ENCODE results near the gene UBAC2. TPM values are rescaled to one million over a fixed set of nuclear protein-coding genes. Genes with fewer than 3 reads are reported as not detected.

UBAC2 gene
- total and polyA plus RNA-seq, 11 donors, result 32.6 to 66.9 (median 48.5) TPM

DNA sequence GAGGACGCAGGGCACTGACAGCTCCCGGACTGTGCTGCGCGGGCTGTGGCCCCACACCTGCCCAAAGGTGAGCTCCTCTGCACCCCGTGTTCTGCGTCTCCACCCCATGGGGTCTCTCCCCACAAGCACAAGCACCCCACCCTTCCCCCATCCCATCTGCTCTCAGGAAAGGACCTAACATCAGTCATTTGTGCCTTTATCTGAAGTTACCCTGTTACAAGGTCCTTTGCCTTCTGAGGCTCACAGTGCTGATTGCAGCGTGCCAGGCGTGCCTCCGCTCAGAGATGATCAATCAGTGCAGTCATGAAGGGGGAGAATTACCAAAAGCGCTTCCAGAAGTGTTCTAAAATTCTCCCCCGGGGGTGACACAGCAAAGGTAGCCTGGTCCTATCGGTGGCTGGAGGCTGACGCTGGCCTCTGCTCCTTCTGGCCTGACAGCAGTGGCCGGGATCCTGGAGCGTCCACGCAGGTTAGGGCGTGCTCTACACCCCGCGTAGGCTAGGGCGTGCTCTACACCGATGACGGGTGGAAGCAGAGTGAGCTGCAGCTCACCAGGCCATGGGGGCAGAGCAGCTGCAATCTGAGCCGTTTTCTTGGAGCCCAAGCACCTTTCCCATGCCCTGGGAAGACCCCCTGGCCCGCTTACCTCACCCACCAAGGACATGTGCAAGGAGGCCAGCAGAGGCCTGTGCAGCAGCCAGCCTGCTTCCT lies 215.9 kb downstream of the UBAC2 start:
- DNase-seq, result no peak
- TF ChIP-seq CTCF (IDR thresholded peaks at IDR 0.05) (no peak), POLR2A (IDR thresholded peaks at IDR 0.05) (no peak)

DNA sequence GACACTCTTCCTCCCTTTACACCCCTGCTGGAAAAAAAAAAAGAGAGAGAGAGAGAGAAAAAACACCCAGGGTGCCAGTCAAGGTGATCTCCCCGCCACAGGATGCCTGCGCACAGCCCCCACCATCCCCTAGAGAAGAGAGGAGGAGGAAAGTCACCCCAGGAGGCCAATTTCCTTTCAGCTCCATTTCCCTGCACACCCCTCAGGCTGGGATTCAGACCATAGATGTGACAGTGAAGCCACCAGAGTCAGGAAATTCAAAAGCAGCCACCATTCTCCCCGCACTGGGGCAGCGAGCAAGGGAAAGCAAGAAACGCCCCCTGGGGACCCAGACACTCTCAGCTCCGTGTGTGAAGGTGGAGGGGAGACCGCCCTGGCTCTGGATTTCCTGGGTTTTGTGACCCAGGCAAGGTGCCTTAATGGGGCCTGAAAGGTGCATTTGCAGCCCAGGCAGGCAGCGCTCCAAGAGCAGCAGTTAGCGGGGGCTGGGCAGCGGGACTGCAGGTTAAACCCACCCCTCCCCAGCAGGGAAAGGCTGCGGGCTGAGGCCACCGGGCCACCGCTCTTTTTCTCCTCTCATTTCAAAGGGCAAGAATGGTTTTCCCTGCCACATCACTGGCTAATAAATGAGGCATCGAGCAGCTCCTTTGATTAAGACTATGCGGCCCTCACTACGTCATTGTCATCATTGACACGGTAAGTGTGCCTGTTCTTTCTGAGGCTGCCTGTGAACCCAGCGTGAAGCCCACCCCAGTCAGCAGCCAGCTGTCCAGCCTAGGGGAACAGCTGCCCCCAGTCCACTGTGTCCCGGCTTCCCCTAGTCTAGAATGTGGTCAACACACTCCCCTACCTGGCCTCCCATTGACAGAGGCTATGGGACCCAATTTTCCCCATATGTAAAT lies 216.8 kb downstream of the UBAC2 start:
- Histone ChIP-seq H3K4me1 (peaks cover 0 to 39% (median 0%) of the 10 kb centered on the region in 12 donors), H3K36me3 (no peaks in the 10 kb centered on the region), H3K27me3 (peaks cover 0 to 30% (median 3%) of the 10 kb centered on the region in 9 donors), H3K27ac (no peak overlapping the region), H3K4me3 (no peak overlapping the region), H3K9me3 (no peaks in the 10 kb centered on the region)
- intact Hi-C loops (cut with DNase I), result no loop called here
- TF ChIP-seq CTCF (IDR thresholded peaks at IDR 0.05) (no peak), POLR2A (IDR thresholded peaks at IDR 0.05) (no peak)
- 57 to 72% (median 63%) methylated on average over 19 of the region's 19 CpGs for WGBS, 4 donors
- ATAC-seq (no peak), DNase-seq (no peak)

More for the DNA sequence above, 215.9 kb downstream of the UBAC2 start:
- Histone ChIP-seq H3K4me3 (no peak overlapping the region), H3K4me1 (peaks cover 0 to 30% (median 0%) of the 10 kb centered on the region in 12 donors), H3K36me3 (no peaks in the 10 kb centered on the region), H3K9me3 (no peaks in the 10 kb centered on the region), H3K27me3 (peaks cover 0 to 30% (median 3%) of the 10 kb centered on the region in 9 donors), H3K27ac (no peak overlapping the region)
- intact Hi-C loops (cut with DNase I), result no loop called here
- ATAC-seq, result no peak
- WGBS, 4 donors, result 75 to 82% (median 78%) methylated on average over 16 to 24 of the region's 24 CpGs

GRCh38 chr13:99418103-99418842 lies 217.6 kb downstream of the UBAC2 start:
- no peaks in the 10 kb centered on the region for H3K9me3 ChIP-seq
- peaks cover 0 to 41% (median 0%) of the 10 kb centered on the region in 12 donors for H3K4me1 ChIP-seq
- no peak overlapping the region for H3K4me3 ChIP-seq
- ATAC-seq, result no peak
- peaks cover 0 to 35% (median 3%) of the 10 kb centered on the region in 9 donors for H3K27me3 ChIP-seq
- intact Hi-C loops (cut with DNase I), result no loop called here
- H3K27ac ChIP-seq, result no peak overlapping the region
- no peaks in the 10 kb centered on the region for H3K36me3 ChIP-seq
- TF ChIP-seq POLR2A (IDR thresholded peaks at IDR 0.05) (no peak), CTCF (IDR thresholded peaks at IDR 0.05) (no peak)
- no peak for DNase-seq
- 75 to 81% (median 77%) methylated on average over 15 of the region's 15 CpGs for WGBS, 4 donors

DNA sequence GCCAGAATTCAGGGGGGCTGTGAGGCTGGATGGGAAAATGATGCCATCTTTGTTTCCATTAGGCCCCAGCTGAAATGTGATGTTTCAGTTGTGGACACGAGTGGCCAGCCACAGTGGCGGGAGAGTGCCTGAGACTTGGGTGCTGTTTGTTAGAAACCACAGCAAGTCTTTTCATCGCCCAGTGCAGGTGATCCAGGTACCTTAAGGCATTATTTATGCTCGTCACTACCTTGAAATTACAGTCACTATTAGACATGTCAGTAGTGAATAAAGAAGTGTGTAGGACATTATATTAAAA lies 218.1 kb downstream of the UBAC2 start:
- no peak for ATAC-seq
- H3K4me1 ChIP-seq, result peaks cover 0 to 41% (median 0%) of the 10 kb centered on the region in 12 donors
- no peak for DNase-seq
- no peak for TF ChIP-seq POLR2A (IDR thresholded peaks at IDR 0.05)
- TF ChIP-seq CTCF (IDR thresholded peaks at IDR 0.05), result no peak
- no peaks in the 10 kb centered on the region for H3K36me3 ChIP-seq
- no peaks in the 10 kb centered on the region for H3K9me3 ChIP-seq
- intact Hi-C loops (cut with DNase I), result no loop called here
- H3K27ac ChIP-seq, result no peak overlapping the region
- H3K27me3 ChIP-seq, result peaks cover 0 to 35% (median 3%) of the 10 kb centered on the region in 9 donors
- no peak overlapping the region for H3K4me3 ChIP-seq
- 83 to 98% (median 94%) methylated on average over 4 of the region's 4 CpGs for whole genome bisulfite sequencing, 4 donors

All from heart left ventricle (tissue), 16 donors.